Neural cell (in vitro differentiated cells): ENCODE data around the gene LRIG2. TPM values are rescaled to one million over a fixed set of nuclear protein-coding genes. Genes with fewer than 3 reads are reported as not detected.
"Not testable (repeated sequence)": the region's sequence is repeated elsewhere in the genome, so short reads cannot be mapped to it uniquely, and the experiment has no call there.

Experiments used
- H2AFZ ChIP-seq: fragments of 200-600, 300-800 bp; sonication (generic), shearing (Covaris generic); 2 replicates; pipeline ENCODE4 v1.6.0; 2014; ENCODE audit warnings: low read depth, mild to moderate bottlenecking, antibody characterized with exemption, low read length, moderate library complexity
- H3F3A ChIP-seq: fragments of 200-600 bp; shearing (Covaris generic); 2 replicates; pipeline ENCODE4 v1.6.1; 2016; ENCODE audit warnings: mild to moderate bottlenecking, moderate library complexity, mixed read lengths, antibody characterized with exemption, low read length; ENCODE audit not compliant: insufficient read depth, poor library complexity, severe bottlenecking
- H3K27ac ChIP-seq: fragments of 200-600, 300-800 bp; sonication (generic), shearing (Covaris generic); 2 replicates; pipeline ENCODE4 v1.5.1; 2014; ENCODE audit warnings: mild to moderate bottlenecking, low read length, moderate library complexity
- H3K27me3 ChIP-seq: fragments of 300-800, 200-600 bp; sonication (generic), shearing (Covaris generic); 2 replicates; pipeline ENCODE4 v1.6.0; 2014; ENCODE audit warnings: mild to moderate bottlenecking, low read depth, low read length, moderate library complexity; ENCODE audit not compliant: insufficient read depth
- H3K36me3 ChIP-seq: fragments of 300-800, 200-600 bp; sonication (generic), shearing (Covaris generic); 2 replicates; pipeline ENCODE4 v1.5.1; 2014; ENCODE audit warnings: mild to moderate bottlenecking, antibody characterized with exemption, low read length, moderate library complexity; ENCODE audit not compliant: insufficient read depth
- H3K4me2 ChIP-seq: fragments of 300-800, 200-600 bp; sonication (generic), shearing (Covaris generic); 2 replicates; pipeline ENCODE4 v1.6.0; 2014; ENCODE audit warnings: mild to moderate bottlenecking, low read length
- H3K4me3 ChIP-seq: fragments of 300-800, 200-600 bp; sonication (generic), shearing (Covaris generic); 2 replicates; pipeline ENCODE4 v1.5.1; 2014; ENCODE audit warnings: mild to moderate bottlenecking, low read length, moderate library complexity
- H3K79me2 ChIP-seq: fragments of 200-600 bp; shearing (Covaris generic); replicated peaks from 2 replicates; pipeline ENCODE4 v1.6.0; 2014; ENCODE audit warnings: mild to moderate bottlenecking, low read length, moderate library complexity; ENCODE audit not compliant: insufficient read depth
- H3K9ac ChIP-seq: fragments of 300-800, 200-600 bp; sonication (generic), shearing (Covaris generic); 2 replicates; pipeline ENCODE4 v1.6.1; 2016; ENCODE audit warnings: mild to moderate bottlenecking, low read length, mixed read lengths
- H3K9me2 ChIP-seq: fragments of 200-600 bp; shearing (Covaris generic); 2 replicates; pipeline ENCODE4 v1.6.1; 2016; ENCODE audit warnings: mild to moderate bottlenecking, low read length, mixed read lengths; ENCODE audit not compliant: insufficient read depth
- H3K9me3 ChIP-seq: fragments of 200-600, 300-800 bp; sonication (generic), shearing (Covaris generic); 2 replicates; pipeline ENCODE4 v1.6.1; 2016; ENCODE audit warnings: mild to moderate bottlenecking, mixed run types, low read length, moderate library complexity, mixed read lengths
- H4K20me1 ChIP-seq: fragments of 200-600 bp; shearing (Covaris generic); 2 replicates; pipeline ENCODE4 v1.6.1; 2016; ENCODE audit warnings: mild to moderate bottlenecking, mixed run types; ENCODE audit not compliant: insufficient read depth
- EP300 ChIP-seq: fragments of 450-650 bp; conservative IDR thresholded peaks from 2 replicates; pipeline ENCODE4 v1.6.1; 2014; ENCODE audit warnings: antibody characterized with exemption, mild to moderate bottlenecking, moderate library complexity; ENCODE audit not compliant: poor library complexity, severe bottlenecking
- EZH2 ChIP-seq: fragments of 200-600, 300-800 bp; shearing (Covaris generic), sonication (generic); IDR thresholded peaks from 2 replicates; pipeline ENCODE4 v1.6.1; 2014; ENCODE audit warnings: antibody characterized with exemption, low read length, borderline replicate concordance, mild to moderate bottlenecking; ENCODE audit not compliant: insufficient read depth, poor library complexity, severe bottlenecking
- MXI1 ChIP-seq: fragments of 450-650 bp; conservative IDR thresholded peaks from 2 replicates; pipeline ENCODE4 v1.6.1; 2014; ENCODE audit warnings: antibody characterized with exemption, mild to moderate bottlenecking; ENCODE audit not compliant: poor library complexity, severe bottlenecking
- POLR2AphosphoS5 ChIP-seq: IDR thresholded peaks from 2 replicates; pipeline ENCODE4 v1.6.1; 2012
- RAD21 ChIP-seq: fragments of 450-650 bp; conservative IDR thresholded peaks from 2 replicates; pipeline ENCODE4 v1.6.1; 2014; ENCODE audit warnings: antibody characterized with exemption, mild to moderate bottlenecking, moderate library complexity
- SMC3 ChIP-seq: fragments of 450-650 bp; conservative IDR thresholded peaks from 2 replicates; pipeline ENCODE4 v1.6.1; 2014; ENCODE audit warnings: antibody characterized with exemption, mild to moderate bottlenecking, moderate library complexity; ENCODE audit not compliant: poor library complexity
- TAF1 ChIP-seq: IDR thresholded peaks from 2 replicates; pipeline ENCODE4 v1.6.1; 2012; ENCODE audit warnings: low read depth
- polyA plus RNA-seq: library from polyadenylated mRNA; depleted of rRNA; stranded (reverse); fragments of >200 nt; gene quantifications from 2 replicates; pipeline ENCODE4 v1.2.3, GENCODE V29; 2014
- TF ChIP-seq, protein P1 (sequence below): IDR thresholded peaks from 2 replicates; pipeline ENCODE4 v1.6.1; 2012; ENCODE audit warnings: borderline replicate concordance
- TF ChIP-seq, protein P2 (sequence below): fragments of 450-650 bp; IDR thresholded peaks from 2 replicates; pipeline ENCODE4 v1.5.1; 2014; ENCODE audit warnings: antibody characterized with exemption, mild to moderate bottlenecking, moderate library complexity; ENCODE audit not compliant: poor library complexity, severe bottlenecking

The LRIG2 gene
- polyA plus RNA-seq, 1 donor from 2014 or later = 11.1 TPM

DNA sequence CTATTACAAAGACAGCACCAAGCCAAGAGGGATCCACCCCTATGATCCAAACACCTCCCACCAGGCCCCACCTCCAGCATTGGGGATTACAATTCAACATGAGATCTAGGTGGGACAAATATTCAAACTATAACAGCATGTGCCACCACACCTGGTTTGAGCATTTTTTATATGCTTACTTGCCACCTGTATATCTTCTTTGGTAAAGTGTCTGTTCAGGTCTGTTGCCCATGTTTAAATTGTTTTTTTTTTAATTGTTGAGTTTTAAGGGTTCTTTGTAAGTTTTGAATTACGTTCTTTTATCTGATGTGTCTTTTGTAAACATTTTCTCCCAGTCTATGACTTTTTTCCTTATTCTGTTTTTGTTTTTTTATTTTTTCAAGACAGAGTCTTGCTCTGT is 83.4 kb downstream of the LRIG2 start:
- TF ChIP-seq MXI1 = no peak
- no peak for TF ChIP-seq EP300
- TF ChIP-seq, protein P1, sequence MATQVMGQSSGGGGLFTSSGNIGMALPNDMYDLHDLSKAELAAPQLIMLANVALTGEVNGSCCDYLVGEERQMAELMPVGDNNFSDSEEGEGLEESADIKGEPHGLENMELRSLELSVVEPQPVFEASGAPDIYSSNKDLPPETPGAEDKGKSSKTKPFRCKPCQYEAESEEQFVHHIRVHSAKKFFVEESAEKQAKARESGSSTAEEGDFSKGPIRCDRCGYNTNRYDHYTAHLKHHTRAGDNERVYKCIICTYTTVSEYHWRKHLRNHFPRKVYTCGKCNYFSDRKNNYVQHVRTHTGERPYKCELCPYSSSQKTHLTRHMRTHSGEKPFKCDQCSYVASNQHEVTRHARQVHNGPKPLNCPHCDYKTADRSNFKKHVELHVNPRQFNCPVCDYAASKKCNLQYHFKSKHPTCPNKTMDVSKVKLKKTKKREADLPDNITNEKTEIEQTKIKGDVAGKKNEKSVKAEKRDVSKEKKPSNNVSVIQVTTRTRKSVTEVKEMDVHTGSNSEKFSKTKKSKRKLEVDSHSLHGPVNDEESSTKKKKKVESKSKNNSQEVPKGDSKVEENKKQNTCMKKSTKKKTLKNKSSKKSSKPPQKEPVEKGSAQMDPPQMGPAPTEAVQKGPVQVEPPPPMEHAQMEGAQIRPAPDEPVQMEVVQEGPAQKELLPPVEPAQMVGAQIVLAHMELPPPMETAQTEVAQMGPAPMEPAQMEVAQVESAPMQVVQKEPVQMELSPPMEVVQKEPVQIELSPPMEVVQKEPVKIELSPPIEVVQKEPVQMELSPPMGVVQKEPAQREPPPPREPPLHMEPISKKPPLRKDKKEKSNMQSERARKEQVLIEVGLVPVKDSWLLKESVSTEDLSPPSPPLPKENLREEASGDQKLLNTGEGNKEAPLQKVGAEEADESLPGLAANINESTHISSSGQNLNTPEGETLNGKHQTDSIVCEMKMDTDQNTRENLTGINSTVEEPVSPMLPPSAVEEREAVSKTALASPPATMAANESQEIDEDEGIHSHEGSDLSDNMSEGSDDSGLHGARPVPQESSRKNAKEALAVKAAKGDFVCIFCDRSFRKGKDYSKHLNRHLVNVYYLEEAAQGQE = no peak
- no peak for TF ChIP-seq TAF1
- TF ChIP-seq POLR2AphosphoS5 = no peak
- no peak overlapping the region for H3K4me3 ChIP-seq
- H3K9ac ChIP-seq = no peak overlapping the region
- no peaks in the 10 kb centered on the region for H4K20me1 ChIP-seq
- no peak overlapping the region for H3K27ac ChIP-seq
- H3K9me3 ChIP-seq = peaks cover 4% of the 10 kb centered on the region
- H3K36me3 ChIP-seq = no peaks in the 10 kb centered on the region
- H3K9me2 ChIP-seq = no peaks in the 10 kb centered on the region
- H3K27me3 ChIP-seq = no peaks in the 10 kb centered on the region
- H2AFZ ChIP-seq = no peak overlapping the region
- H3K79me2 ChIP-seq = no peaks in the 10 kb centered on the region
- no peak overlapping the region for H3K4me2 ChIP-seq
- no peaks in the 10 kb centered on the region for H3F3A ChIP-seq

DNA sequence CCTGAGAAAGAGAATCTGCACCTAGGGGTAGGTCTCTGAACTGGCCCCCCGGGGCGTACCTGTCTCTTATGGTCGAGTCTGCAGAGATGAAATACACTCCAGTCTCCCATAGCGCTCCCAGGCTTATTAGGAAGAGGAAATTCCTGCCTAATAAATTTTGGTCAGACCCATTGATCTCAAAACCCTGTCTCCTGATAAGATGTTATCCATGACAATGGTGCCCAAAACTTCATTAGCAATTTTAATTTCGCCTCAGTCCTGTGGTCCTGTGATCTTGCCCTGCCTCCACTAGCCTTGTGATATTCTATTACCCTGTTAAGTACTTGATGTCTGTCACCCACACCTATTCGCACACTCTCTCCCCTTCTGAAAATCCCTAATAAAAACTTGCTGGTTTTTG is 85.7 kb downstream of the LRIG2 start:
- H3K9me3 ChIP-seq, H3K27ac ChIP-seq, H2AFZ ChIP-seq, H3K4me2 ChIP-seq, H3K36me3 ChIP-seq, H3K79me2 ChIP-seq, H3K4me3 ChIP-seq, H4K20me1 ChIP-seq, H3K9me2 ChIP-seq, H3K27me3 ChIP-seq, H3F3A ChIP-seq, H3K9ac ChIP-seq: not testable (repeated sequence)

DNA sequence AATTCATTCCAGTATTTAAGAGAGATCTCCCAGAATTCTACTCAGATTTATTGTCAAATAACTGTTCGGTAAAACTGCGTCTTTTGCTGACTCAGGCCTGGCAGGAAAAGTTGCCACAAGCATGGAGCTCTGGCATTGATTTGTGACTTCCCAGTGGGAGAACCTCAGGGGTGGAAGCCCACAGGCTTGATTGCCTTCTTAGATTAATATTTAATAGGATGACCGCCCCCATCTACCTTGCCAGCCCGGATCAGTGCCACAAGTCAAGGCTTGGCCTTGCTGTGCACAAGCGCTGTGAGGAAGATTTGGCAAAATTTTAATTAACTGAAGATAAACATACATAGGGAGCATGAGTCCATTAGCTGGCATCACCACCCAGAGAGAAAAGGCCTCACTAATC is 93.5 kb downstream of the LRIG2 start:
- H3K4me3 ChIP-seq = no peak overlapping the region
- H3K36me3 ChIP-seq = no peaks in the 10 kb centered on the region
- no peaks in the 10 kb centered on the region for H4K20me1 ChIP-seq
- H3F3A ChIP-seq = no peaks in the 10 kb centered on the region
- no peaks in the 10 kb centered on the region for H3K79me2 ChIP-seq
- no peak overlapping the region for H3K9ac ChIP-seq
- no peaks in the 10 kb centered on the region for H3K9me3 ChIP-seq
- H3K27ac ChIP-seq = no peak overlapping the region
- no peaks in the 10 kb centered on the region for H3K9me2 ChIP-seq
- H2AFZ ChIP-seq = no peak overlapping the region
- TF ChIP-seq EZH2 (no peak), SMC3 (no peak), RAD21 (no peak), POLR2AphosphoS5 (no peak), TAF1 (no peak), EP300 (no peak), MXI1 (no peak)
- TF ChIP-seq, protein P2, sequence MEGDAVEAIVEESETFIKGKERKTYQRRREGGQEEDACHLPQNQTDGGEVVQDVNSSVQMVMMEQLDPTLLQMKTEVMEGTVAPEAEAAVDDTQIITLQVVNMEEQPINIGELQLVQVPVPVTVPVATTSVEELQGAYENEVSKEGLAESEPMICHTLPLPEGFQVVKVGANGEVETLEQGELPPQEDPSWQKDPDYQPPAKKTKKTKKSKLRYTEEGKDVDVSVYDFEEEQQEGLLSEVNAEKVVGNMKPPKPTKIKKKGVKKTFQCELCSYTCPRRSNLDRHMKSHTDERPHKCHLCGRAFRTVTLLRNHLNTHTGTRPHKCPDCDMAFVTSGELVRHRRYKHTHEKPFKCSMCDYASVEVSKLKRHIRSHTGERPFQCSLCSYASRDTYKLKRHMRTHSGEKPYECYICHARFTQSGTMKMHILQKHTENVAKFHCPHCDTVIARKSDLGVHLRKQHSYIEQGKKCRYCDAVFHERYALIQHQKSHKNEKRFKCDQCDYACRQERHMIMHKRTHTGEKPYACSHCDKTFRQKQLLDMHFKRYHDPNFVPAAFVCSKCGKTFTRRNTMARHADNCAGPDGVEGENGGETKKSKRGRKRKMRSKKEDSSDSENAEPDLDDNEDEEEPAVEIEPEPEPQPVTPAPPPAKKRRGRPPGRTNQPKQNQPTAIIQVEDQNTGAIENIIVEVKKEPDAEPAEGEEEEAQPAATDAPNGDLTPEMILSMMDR = no peak
- TF ChIP-seq, protein P1 = no peak
- H3K27me3 ChIP-seq = no peaks in the 10 kb centered on the region
- no peak overlapping the region for H3K4me2 ChIP-seq
